Loucy (cell line): ENCODE data around the gene MITF.

Source experiments
- CTCF ChIP-seq: fragments of 200-600 bp; sonication (generic); conservative IDR thresholded peaks from 2 replicates; pipeline ENCODE4 v1.5.1; 2014; ENCODE audit warnings: mild to moderate bottlenecking, antibody characterized with exemption, low read length
- EZH2phosphoT487 ChIP-seq: fragments of 200-600 bp; IDR thresholded peaks from 2 replicates; pipeline ENCODE4 v1.6.1; 2018; ENCODE audit warnings: antibody characterized with exemption, mild to moderate bottlenecking, moderate library complexity, borderline replicate concordance

GRCh38 chr3:69785769-69786320 lies 46.6 kb downstream of the MITF start:
- no peak for TF ChIP-seq CTCF
- TF ChIP-seq EZH2phosphoT487, result no peak
